SK-MEL-5 (cell line): ENCODE measurements around the gene SEC31B. TPM values are rescaled to one million over a fixed set of nuclear protein-coding genes. Genes with fewer than 3 reads are reported as not detected.
A peak's percentile ranks its signal among the peaks of the same experiment; 100 is the strongest.

Experiments
- DNase-seq: peaks from one replicate; pipeline ENCODE4 v3.0.0-alpha.2; 2016; ENCODE audit warnings: low read depth, low spot score
- in situ Hi-C: cut with HindIII; loops from 2 replicates; pipeline ENCODE4 v1.10.0; 2016; ENCODE audit warnings: low sequenced_read_pairs, high pct_unique_total_duplicates, low pct_unique_long_range_greater_than_20kb
- polyA plus RNA-seq, 2 experiments: library from polyadenylated mRNA; depleted of rRNA; stranded (reverse); fragments of >200 nt; gene quantifications; 2 replicates each; pipeline ENCODE4 v1.2.3, GENCODE V29; 2015
- total RNA-seq: library from RNA; depleted of rRNA; stranded (reverse); fragments of >200 nt; shearing (Covaris generic); gene quantifications from 2 replicates; pipeline ENCODE4 v1.2.3, GENCODE V29; 2014; rRNA removed

Gene SEC31B
- total RNA-seq = 0.48 and 0.66 TPM in 2 replicates
- polyA plus RNA-seq (2015; cell fraction: cytosol; rRNA removed) = 0.09 and 0.25 TPM in 2 replicates
- 49.6 and 52.0 TPM in 2 replicates for polyA plus RNA-seq (2015; cell fraction: nucleus; rRNA removed)

- DNase-seq = no peak
- in situ Hi-C loops = no loop called here
These were observed at the start of gene SEC31B for GRCh38 chr10:100519311-100520051. Gene SEC31B, minus strand, starts transcription at chr10:100519861. Its CDS starts 2,909 bp downstream, at chr10:100516952.

- in situ Hi-C loops = loop anchor here (25.0 kb wide), 1 partner anchor 318 kb away; no protein-coding TSS in a partner anchor
These were observed 49.3 kb upstream of the SEC31B start for GRCh38 chr10:100568912-100569311.

DNA sequence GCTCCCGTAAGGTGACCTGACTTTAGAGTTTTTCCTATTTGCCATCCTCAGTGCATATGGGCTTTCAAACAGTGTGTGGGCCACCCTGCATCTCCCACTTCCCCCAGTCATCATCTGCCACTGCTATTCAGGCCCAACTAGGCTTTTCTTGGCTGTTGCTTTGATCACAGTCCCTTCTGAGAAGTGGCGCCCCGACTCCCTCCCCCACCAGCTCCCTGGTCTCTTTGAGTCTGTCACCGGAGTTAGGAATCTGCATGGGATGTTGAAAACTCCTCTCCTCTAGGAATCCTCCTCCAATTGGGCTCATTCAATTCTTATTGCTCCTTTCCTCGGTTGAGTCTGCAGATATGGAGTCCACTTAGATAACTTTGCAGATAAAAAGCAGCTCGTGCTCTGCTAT is 48.2 kb upstream of the SEC31B start:
- in situ Hi-C loops = loop anchor here (25.0 kb wide), 1 partner anchor 319 kb away; no protein-coding TSS in a partner anchor
- DNase-seq = no peak

More at GRCh38 chr10:100568912-100569311, 49.3 kb upstream of the SEC31B start:
- no peak for DNase-seq

GRCh38 chr10:100567249-100567648 is 47.6 kb upstream of the SEC31B start:
- in situ Hi-C loops = loop anchor here (25.0 kb wide), 1 partner anchor 320 kb away; no protein-coding TSS in a partner anchor
- no peak for DNase-seq

GRCh38 chr10:100566561-100566960 is 46.9 kb upstream of the SEC31B start:
- in situ Hi-C loops = loop anchor here (25.0 kb wide), 1 partner anchor 321 kb away; no protein-coding TSS in a partner anchor
- DNase-seq = no peak

GRCh38 chr10:100565206-100565985 is 45.7 kb upstream of the SEC31B start:
- in situ Hi-C loops = loop anchor here (25.0 kb wide), 1 partner anchor 322 kb away; no protein-coding TSS in a partner anchor
- DNase-seq = no peak

GRCh38 chr10:100562008-100562672 is 42.5 kb upstream of the SEC31B start:
- peak; percentile 73 for DNase-seq
- in situ Hi-C loops = loop anchor here (25.0 kb wide), 1 partner anchor 325 kb away; no protein-coding TSS in a partner anchor

DNA sequence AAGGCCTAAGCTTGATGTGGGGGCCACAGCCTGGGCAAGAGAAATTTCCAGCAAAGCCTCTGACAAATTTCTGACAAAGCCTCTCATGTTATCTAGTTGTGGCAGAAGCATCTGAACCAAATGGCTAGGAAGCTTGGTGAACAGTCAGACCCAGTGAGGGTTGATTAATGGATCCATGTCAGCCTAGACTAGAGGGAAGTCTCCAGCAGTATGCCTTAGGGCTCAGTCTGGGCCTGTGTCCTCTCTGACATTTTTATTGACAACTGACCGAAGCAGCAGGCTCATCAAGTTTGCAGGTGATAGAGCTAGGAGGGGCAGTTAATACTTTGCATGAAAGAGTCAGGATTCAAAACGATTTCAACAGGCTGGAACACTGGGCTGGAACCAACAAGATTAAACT is 41.3 kb upstream of the SEC31B start:
- DNase-seq = no peak
- in situ Hi-C loops = loop anchor here (25.0 kb wide), 1 partner anchor 326 kb away; no protein-coding TSS in a partner anchor

- in situ Hi-C loops = loop anchor here (25.0 kb wide), 1 partner anchor 327 kb away; no protein-coding TSS in a partner anchor
These were observed 40.6 kb upstream of the SEC31B start for GRCh38 chr10:100560248-100560647.

DNA sequence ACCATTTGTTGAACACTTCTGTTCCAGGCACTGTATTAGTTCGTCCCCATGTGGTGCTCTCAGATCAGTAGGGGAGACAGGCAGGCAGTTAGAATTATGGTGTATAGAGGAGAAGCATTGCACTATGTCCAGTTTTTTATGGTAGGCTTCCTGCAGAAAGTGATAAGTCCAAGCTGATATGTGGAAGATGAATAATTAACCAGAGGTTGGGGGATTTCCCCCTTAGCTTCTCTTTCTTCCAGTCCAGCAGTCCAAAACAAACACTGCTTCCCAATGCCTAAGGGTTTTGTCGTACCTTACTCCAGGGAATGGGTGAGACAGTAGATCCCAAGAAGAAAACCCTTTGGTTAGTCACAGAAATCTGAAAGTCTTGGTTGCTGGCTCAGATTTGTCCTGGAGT is 35.2 kb upstream of the SEC31B start:
- in situ Hi-C loops = loop anchor here (25.0 kb wide), 1 partner anchor 332 kb away; no protein-coding TSS in a partner anchor

More at GRCh38 chr10:100560248-100560647, 40.6 kb upstream of the SEC31B start:
- no peak for DNase-seq

GRCh38 chr10:100553929-100554328 is 34.3 kb upstream of the SEC31B start:
- DNase-seq = no peak
- in situ Hi-C loops = loop anchor here (25.0 kb wide), 1 partner anchor 333 kb away; no protein-coding TSS in a partner anchor

More for the DNA sequence above, 35.2 kb upstream of the SEC31B start:
- no peak for DNase-seq

DNA sequence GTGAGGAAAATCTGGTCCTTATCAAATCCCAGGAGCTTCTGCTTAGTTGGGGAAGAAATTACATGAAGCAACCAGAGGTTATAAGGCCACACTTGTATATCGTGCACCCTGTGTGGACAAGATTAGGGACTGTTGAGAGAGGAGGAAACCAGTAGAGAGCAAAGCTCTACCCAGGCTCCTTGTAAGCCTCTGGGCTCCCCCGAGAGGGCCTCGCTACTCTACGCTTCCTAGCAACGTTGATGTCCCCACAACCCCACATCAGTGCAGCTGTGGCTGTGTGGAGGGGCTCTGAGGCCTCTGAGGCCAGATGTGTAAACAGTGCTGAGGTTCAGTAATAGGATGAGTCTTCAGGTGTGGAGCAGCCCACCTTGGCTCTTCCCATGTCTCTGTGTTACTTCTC is 32.1 kb upstream of the SEC31B start:
- no peak for DNase-seq
- in situ Hi-C loops = loop anchor here (25.0 kb wide), 1 partner anchor 336 kb away; no protein-coding TSS in a partner anchor

GRCh38 chr10:100551196-100551595 is 31.5 kb upstream of the SEC31B start:
- in situ Hi-C loops = loop anchor here (25.0 kb wide), 1 partner anchor 336 kb away; no protein-coding TSS in a partner anchor

GRCh38 chr10:100544950-100545349 is 25.3 kb upstream of the SEC31B start:
- in situ Hi-C loops = no loop called here
- no peak for DNase-seq

More at GRCh38 chr10:100551196-100551595, 31.5 kb upstream of the SEC31B start:
- no peak for DNase-seq

GRCh38 chr10:100537475-100537874 is 17.8 kb upstream of the SEC31B start:
- in situ Hi-C loops = no loop called here
- DNase-seq = no peak

DNA sequence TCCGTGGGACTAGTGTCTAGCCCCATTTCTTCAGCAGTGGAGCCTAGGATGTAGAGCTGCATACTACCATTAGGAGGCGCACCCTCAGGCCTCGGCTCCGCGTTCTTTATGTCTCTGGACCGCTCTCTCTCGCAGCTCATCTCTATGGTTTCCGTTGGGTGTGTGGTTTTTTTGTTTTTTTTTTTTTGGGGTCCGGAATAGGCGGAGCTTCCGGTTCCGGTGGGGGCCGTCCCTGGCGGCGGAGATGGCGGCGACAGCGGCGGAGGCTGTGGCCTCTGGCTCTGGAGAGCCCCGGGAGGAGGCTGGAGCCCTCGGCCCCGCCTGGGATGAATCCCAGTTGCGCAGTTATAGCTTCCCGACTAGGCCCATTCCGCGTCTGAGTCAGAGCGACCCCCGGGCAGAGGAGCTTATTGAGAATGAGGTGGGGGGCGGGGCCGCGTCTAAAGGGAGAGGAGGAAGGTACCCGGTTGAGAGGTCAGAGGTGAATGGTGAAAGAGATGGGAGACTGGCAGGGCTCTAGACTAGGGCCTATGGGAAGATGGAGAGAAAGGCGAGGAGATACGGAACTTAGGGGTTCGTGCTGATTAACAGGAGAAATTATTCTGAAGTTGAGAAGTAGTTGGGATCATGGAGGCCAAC is 16.2 kb upstream of the SEC31B start, which contains the start of gene HIF1AN:
TSS of gene HIF1AN (plus strand) at position 229 of the 639 bp plus-strand sequence. CDS start at position 245, 16 bp downstream.
- in situ Hi-C loops = no loop called here
- peak; percentile 95 for DNase-seq
